HG02981 (cell line): Measurements from ENCODE around the gene TFDP3.

ENCODE experiments used
- ATAC-seq: cut with Tn5 transposase; IDR thresholded peaks from one replicate; pipeline ENCODE4 v1.9.1; 2021; ENCODE audit warnings: mild to moderate bottlenecking, moderate library complexity; ENCODE audit not compliant: unreplicated experiment

The TFDP3 gene

GRCh38 chrX:133188631-133189030, 29.5 kb downstream of the TFDP3 start:
- ATAC-seq: no peak

- ATAC-seq: no peak
Measured at GRCh38 chrX:133185938-133186337, 32.2 kb downstream of the TFDP3 start.

- no peak for ATAC-seq
Measured at GRCh38 chrX:133185119-133185518, 33.0 kb downstream of the TFDP3 start.

- no peak for ATAC-seq
Measured at GRCh38 chrX:133183806-133184205, 34.3 kb downstream of the TFDP3 start.

GRCh38 chrX:133179500-133179899, 38.7 kb downstream of the TFDP3 start:
- ATAC-seq: no peak

GRCh38 chrX:133177202-133177601, 41.0 kb downstream of the TFDP3 start:
- ATAC-seq: no peak

GRCh38 chrX:133175605-133176004, 42.5 kb downstream of the TFDP3 start:
- no peak for ATAC-seq

- no peak for ATAC-seq
Measured at GRCh38 chrX:133175162-133175561, 43.0 kb downstream of the TFDP3 start.

- ATAC-seq: peak; percentile 77
Measured at GRCh38 chrX:133171962-133172708, 46.0 kb downstream of the TFDP3 start.
